Psoas muscle (tissue), 8 donors: ENCODE measurements around the gene SBDS. TPM values are rescaled to one million over a fixed set of nuclear protein-coding genes. Genes with fewer than 3 reads are reported as not detected.
"Not testable (repeated sequence)": the region's sequence is repeated elsewhere in the genome, so short reads cannot be mapped to it uniquely, and the experiment has no call there.

Experiments
- ATAC-seq, 4 donors: fragments of 200-7000 bp; cut with Tn5 transposase; one replicate each; pipeline ENCODE4 v1.9.1; 2020; ENCODE audit warnings: moderate library complexity in 3 of 4, mild to moderate bottlenecking in 2 of 4
- DNase-seq, 2 donors: peaks; one replicate each; pipeline ENCODE4 v3.0.0-alpha.2; 2020
- H3K27ac ChIP-seq: fragments of 200-600 bp; one replicate; pipeline ENCODE4 v1.8.0; 2022
- H3K27me3 ChIP-seq, 3 donors: fragments of 200-600 bp in 1 of 3; one replicate each; pipeline versions ENCODE4 v1.6.1 to v1.8.0; 2013 to 2022; ENCODE audit warnings: low read length in 2 of 3, mild to moderate bottlenecking in 2 of 3, moderate library complexity in 1 of 3; ENCODE audit not compliant: insufficient read depth in 3 of 3
- H3K36me3 ChIP-seq, 2 donors: fragments of 200-600 bp in 1 of 2; one replicate each; pipeline versions ENCODE4 v1.6.1 to v1.8.0; 2013 to 2022; ENCODE audit warnings: low read depth in 1 of 2, mild to moderate bottlenecking in 1 of 2, moderate library complexity in 1 of 2; ENCODE audit not compliant: insufficient read depth in 1 of 2
- H3K4me1 ChIP-seq: fragments of 200-600 bp; one replicate; pipeline ENCODE4 v1.8.0; 2022
- H3K4me3 ChIP-seq: fragments of 200-600 bp; one replicate; pipeline ENCODE4 v1.8.0; 2022; ENCODE audit warnings: mild to moderate bottlenecking
- H3K9me3 ChIP-seq: fragments of 200-600 bp; one replicate; pipeline ENCODE4 v1.8.0; 2022
- CTCF ChIP-seq: fragments of 200-600 bp; IDR thresholded peaks from one replicate; pipeline ENCODE4 v1.8.0; 2022; ENCODE audit warnings: antibody characterized with exemption
- WGBS, 3 donors: extraction: QIAGEN DNeasy Blood & Tissue Kit; methylation state at CpG; one replicate each; pipeline versions ENCODE4 v1.1.6 to v1.1.7; 2013; 5-methylcytosine and 5-hydroxymethylcytosine counted together
- intact Hi-C, 2 donors: fragments of 100-400 bp; cut with DNase I; formaldehyde crosslinking; loops; one replicate each; pipeline versions ENCODE4 v1.11.0 to v1.14.2; 2022
- polyA plus RNA-seq, 3 donors: library from polyadenylated mRNA; stranded (reverse); fragments of 200-250 nt; gene quantifications; one replicate each; pipeline ENCODE4 v1.2.3, GENCODE V29; 2013
- total RNA-seq, 4 donors: library from RNA; stranded (reverse); fragmentation: NEBNext Ultra II Directional in 2 of 4; extraction: Animal tissue kit (Norgen Biotek cat#: 25700) in 2 of 4; gene quantifications; one replicate each; pipeline versions ENCODE4 v1.2.1 to v1.2.4, GENCODE V29; 2021 to 2023
- donor health status: healthy with polysubstance abuse.
- donor health status: DM: no; HTN: no; CAD: no; lungs with moderate emphysema.
- donor health status: Bipolar disorder and iron deficiency.
- donor health status: healthy.
- donor health status: DM: yes; HTN: yes; CAD: no.
- donor health status: DM: no; HTN: no; CAD: no.
- donor health status: DM: no; HTN: no; CAD: no.
- donor health status: DM: yes; HTN: yes; CAD: no.

SBDS gene
- total and polyA plus RNA-seq, 7 donors: 236 to 417 (median 389) TPM

DNA sequence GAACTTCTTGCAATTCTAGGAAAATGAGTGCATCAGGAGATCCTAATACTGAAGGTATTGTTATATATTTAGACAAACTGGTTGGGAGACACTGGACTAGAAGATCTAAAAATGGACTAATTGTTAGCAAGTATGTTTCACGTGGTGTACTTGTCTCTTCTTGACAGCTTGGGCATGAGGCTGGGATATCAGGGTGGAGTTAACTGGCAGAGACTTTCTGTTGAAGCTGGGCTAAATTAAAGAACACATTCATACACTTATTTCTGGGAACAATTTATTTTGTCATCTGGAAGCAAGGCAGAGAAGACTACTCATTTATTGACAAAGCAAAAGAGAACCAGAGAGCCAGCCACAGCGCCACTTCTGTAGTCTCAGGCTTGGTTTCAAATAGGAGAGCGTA lies 27.1 kb upstream of the SBDS start:
- WGBS, 3 donors: 64 to 79% (median 66%) methylated on average over 3 of the region's 3 CpGs
- no peak for DNase-seq
- ATAC-seq: peak; percentile 35 to 80 (median 57)
- H3K36me3 ChIP-seq: peaks cover 8 to 76% of the 10 kb centered on the region in 2 donors
- H3K9me3 ChIP-seq: no peaks in the 10 kb centered on the region
- intact Hi-C loops: no loop called here
- peaks cover 8% of the 10 kb centered on the region for H3K4me1 ChIP-seq
- H3K27ac ChIP-seq: peak overlapping the region; percentile 21
- no peaks in the 10 kb centered on the region for H3K27me3 ChIP-seq
- no peak for TF ChIP-seq CTCF
- H3K4me3 ChIP-seq: no peak overlapping the region

DNA sequence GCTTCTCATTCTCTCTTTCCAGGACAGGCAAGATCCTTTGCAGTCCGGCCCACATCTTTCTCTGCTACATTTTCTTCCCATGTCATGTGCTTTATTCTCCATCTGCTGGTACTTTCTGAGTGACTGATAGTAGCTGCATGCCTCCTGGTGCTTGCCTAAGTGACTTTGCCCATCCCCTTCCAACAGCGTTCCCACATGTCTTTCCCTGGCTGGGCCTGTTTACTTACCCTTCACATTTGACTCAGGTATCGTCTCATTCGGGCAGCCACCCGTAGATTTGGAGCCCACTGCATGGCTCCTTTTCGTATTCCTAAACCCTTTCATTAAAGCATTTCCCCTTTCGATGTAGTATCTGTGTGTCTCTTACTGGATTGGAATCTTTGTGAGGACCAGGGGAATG lies 25.9 kb upstream of the SBDS start:
- ATAC-seq (no peak), DNase-seq (no peak)
- intact Hi-C loops: no loop called here
- H3K4me3 ChIP-seq: no peak overlapping the region
- peaks cover 8% of the 10 kb centered on the region for H3K4me1 ChIP-seq
- no peaks in the 10 kb centered on the region for H3K9me3 ChIP-seq
- 87 to 94% (median 92%) methylated on average over 7 of the region's 7 CpGs for WGBS, 3 donors
- H3K36me3 ChIP-seq: peaks cover 8 to 88% of the 10 kb centered on the region in 2 donors
- TF ChIP-seq CTCF: no peak
- no peak overlapping the region for H3K27ac ChIP-seq
- no peaks in the 10 kb centered on the region for H3K27me3 ChIP-seq

GRCh38 chr7:67019562-67020390 lies 24.4 kb upstream of the SBDS start:
- Histone ChIP-seq H3K36me3 (peaks cover 8 to 93% of the 10 kb centered on the region in 2 donors), H3K27ac (no peak overlapping the region), H3K27me3 (no peaks in the 10 kb centered on the region), H3K4me1 (peaks cover 8% of the 10 kb centered on the region), H3K9me3 (no peaks in the 10 kb centered on the region), H3K4me3 (no peak overlapping the region)
- 85 to 87% (median 86%) methylated on average over 8 of the region's 8 CpGs for WGBS, 3 donors
- DNase-seq (no peak), ATAC-seq (no peak)
- no peak for TF ChIP-seq CTCF
- intact Hi-C loops: no loop called here

GRCh38 chr7:67018940-67019339 lies 23.6 kb upstream of the SBDS start:
- 74 to 85% (median 80%) methylated on average over 7 of the region's 7 CpGs for WGBS, 3 donors
- H3K4me3 ChIP-seq: no peak overlapping the region
- no peak for TF ChIP-seq CTCF
- no peak for DNase-seq
- no peak overlapping the region for H3K27ac ChIP-seq
- no peaks in the 10 kb centered on the region for H3K9me3 ChIP-seq
- H3K27me3 ChIP-seq: no peaks in the 10 kb centered on the region
- peaks cover 8% of the 10 kb centered on the region for H3K4me1 ChIP-seq
- intact Hi-C loops: no loop called here
- peaks cover 8 to 97% of the 10 kb centered on the region in 2 donors for H3K36me3 ChIP-seq
- no peak for ATAC-seq

DNA sequence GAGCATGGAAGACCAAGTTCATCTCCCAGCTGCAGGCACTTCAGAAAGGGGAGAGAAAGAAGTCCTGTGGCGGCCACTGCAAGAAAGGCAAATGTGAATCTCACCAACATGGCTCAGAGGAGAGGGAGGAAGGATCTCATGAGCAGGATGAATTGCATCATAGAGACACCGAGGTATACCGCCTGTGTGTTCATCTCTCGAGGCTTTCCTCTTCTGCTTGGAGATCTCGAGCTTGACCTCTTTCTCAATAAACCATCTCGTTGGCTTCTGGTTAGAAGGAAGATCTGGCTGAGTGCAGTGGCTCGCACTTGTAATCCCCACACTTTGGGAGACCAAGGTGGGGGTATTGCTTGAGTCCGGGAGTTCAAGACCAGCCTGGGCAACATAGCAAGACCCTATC lies 22.6 kb upstream of the SBDS start:
- ATAC-seq, intact Hi-C loops, H3K4me3 ChIP-seq, DNase-seq, H3K27me3 ChIP-seq, H3K9me3 ChIP-seq, H3K4me1 ChIP-seq, H3K27ac ChIP-seq: not testable (repeated sequence)
- peaks cover 8 to 98% of the 10 kb centered on the region in 2 donors for H3K36me3 ChIP-seq
- WGBS, 3 donors: 90 to 93% (median 92%) methylated on average over 8 of the region's 8 CpGs

DNA sequence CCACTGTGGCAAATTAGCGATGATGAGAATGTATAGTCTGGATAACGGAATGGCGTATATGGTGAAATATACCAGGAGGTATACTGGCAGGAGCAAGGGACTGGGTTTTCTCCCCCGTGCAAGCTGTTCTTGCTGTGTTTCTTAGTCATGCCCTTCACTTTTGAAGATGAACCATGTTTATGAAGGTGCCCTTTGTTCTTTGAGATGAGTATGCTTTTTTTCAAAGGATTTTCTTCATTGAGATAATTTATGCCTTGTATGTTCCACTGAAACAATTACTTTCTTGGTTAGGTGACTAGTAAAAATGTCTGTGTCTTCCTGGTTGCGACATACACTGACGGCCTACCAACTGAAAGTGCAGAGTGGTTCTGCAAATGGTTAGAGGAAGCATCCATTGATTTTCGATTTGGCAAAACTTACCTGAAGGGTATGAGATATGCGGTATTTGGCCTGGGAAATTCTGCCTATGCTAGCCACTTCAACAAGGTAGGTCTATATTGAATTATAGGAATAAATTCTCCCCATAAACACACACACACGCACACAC lies 18.8 kb upstream of the SBDS start:
- H3K4me1 ChIP-seq, H3K9me3 ChIP-seq, DNase-seq, H3K4me3 ChIP-seq, ATAC-seq, H3K27ac ChIP-seq, H3K27me3 ChIP-seq, intact Hi-C loops: not testable (repeated sequence)
- H3K36me3 ChIP-seq: peaks cover 0 to 99% of the 10 kb centered on the region in 2 donors
- WGBS, 3 donors: 89 to 93% (median 92%) methylated on average over 9 of the region's 9 CpGs

DNA sequence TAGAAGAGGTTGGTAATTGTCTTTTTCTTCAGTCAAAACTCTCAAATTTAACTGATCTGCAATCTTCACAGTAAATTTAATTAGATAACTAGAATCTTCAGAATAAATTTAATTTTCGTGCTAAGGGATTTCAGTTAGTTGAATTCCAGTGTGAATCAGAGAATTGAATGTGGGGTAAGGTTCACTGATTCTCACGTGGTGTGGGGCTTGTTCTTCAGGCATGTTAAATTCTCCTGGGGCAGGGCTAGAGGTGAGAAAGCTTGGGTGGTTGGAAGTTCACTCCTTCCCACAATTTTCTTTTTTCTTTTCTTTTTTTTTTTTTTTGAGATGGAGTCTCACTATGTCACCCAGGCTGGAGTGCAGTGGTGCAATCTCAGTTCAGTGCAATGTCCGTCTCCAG lies 14.3 kb upstream of the SBDS start:
- H3K4me3 ChIP-seq, H3K4me1 ChIP-seq, ATAC-seq, H3K9me3 ChIP-seq, H3K27ac ChIP-seq, DNase-seq, intact Hi-C loops, H3K27me3 ChIP-seq: not testable (repeated sequence)
- peaks cover 2 to 95% of the 10 kb centered on the region in 2 donors for H3K36me3 ChIP-seq
- 88 to 91% (median 89%) methylated on average over 3 of the region's 3 CpGs for WGBS, 3 donors
